Activated T-helper 2 cell treated with anti-CD3 and anti-CD28 coated beads, Interferon-gamma antibody, Interleukin-2, Interleukin-4, amounts not matched to agents 10 μg/mL and 5 μg/mL and 100 μg/mL, durations not matched to agents 14 hours and 24 hours and 36 hours (primary cell): ENCODE measurements around the gene TMPRSS6. TPM values are rescaled to one million over a fixed set of nuclear protein-coding genes. Genes with fewer than 3 reads are reported as not detected.

Source experiments
- DNase-seq: peaks from one replicate; pipeline ENCODE4 v3.0.0; 2021; ENCODE audit warnings: low spot score
- H3K27ac Mint-ChIP-seq: one replicate; pipeline ENCODE4 v1.8.0; 2021; ENCODE audit warnings: mixed read lengths
- H3K27me3 Mint-ChIP-seq: one replicate; pipeline ENCODE4 v1.8.0; 2021; ENCODE audit warnings: low read depth, mixed read lengths
- H3K36me3 Mint-ChIP-seq: one replicate; pipeline ENCODE4 v1.8.0; 2021; ENCODE audit warnings: low read depth, mixed read lengths
- H3K4me1 Mint-ChIP-seq: one replicate; pipeline ENCODE4 v1.8.0; 2021; ENCODE audit warnings: low read depth, mixed read lengths
- H3K4me3 Mint-ChIP-seq: one replicate; pipeline ENCODE4 v1.8.0; 2021; ENCODE audit warnings: low read depth, mild to moderate bottlenecking, moderate library complexity, mixed read lengths
- H3K9me3 Mint-ChIP-seq: one replicate; pipeline ENCODE4 v1.8.0; 2021; ENCODE audit warnings: mixed read lengths
- intact Hi-C: fragments of 100-400 bp; cut with micrococcal nuclease; formaldehyde crosslinking; loops from one replicate; pipeline ENCODE4 v1.15.1; 2023
- total RNA-seq: library from RNA; stranded (reverse); gene quantifications from 2 replicates; pipeline ENCODE4 v1.2.3, GENCODE V29; 2022

TMPRSS6 gene
- total RNA-seq: 9.2 and 10.2 TPM in 2 replicates

DNA sequence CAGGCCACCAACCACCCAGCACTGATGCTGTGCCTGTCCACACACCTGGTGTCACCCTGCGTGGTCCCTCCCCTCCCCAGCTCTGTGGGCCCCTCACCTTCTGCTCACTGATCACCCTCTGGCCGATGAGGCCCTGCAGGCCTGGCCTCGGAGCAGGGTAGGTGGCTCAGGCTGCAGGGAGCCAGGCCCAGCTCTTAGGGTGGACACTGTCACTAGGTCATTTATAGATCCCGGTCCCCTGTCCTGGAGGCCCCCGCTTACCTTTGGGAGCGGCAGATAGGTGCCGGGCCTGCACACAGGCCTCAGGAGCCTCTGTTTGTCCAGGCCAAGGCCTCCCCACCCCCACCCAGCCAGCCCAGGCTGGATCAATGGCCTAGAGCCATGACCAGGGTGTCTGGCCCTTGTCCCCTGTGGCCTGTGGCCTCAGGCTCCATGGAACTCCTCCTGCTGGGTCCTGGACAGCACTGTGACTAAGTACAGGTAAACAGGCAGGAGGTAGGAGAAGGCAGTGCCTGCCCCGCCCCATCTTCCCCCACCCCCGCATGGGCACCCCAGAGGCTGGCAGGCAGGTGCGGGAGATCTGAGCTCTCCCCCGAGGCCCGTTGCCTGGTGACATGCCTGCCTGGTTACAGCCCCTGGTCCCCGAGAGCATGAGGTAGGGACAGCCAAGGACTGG lies at the start of gene TMPRSS6:
Gene TMPRSS6 (minus strand): TSS at position 472 of the 676 bp plus-strand sequence. CDS start 6,296 bp downstream, outside the sequence.
- Mint-ChIP-seq H3K4me1 (peaks cover 5% of the 10 kb centered on the region), H3K4me3 (no peak within 1 kb of the TSS), H3K9me3 (no peaks in the 10 kb centered on the region), H3K27ac (no peak within 1 kb of the TSS), H3K36me3 (no peaks in the 10 kb centered on the region), H3K27me3 (no peaks in the 10 kb centered on the region)
- no peak for DNase-seq
- intact Hi-C loops: no loop called here

DNA sequence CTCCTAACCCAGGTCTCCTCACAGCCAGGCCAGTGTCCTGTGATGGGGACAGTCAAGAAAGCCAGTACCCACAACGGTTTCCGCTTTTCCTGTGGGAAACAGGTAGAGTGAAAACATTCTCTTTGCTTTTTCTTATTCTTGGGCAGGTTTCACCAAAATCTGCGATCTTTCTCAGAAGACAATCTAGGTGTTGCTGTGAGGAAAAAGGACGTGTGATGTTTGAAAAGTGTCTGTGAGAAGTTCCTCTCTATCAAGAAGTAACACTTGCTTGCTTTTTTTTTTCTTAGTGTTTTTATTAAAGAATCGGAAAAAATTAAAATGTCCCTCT lies 49.4 kb upstream of the TMPRSS6 start:
- intact Hi-C loops: no loop called here
- Mint-ChIP-seq H3K27ac (no peak overlapping the region), H3K4me1 (peaks cover 75% of the 10 kb centered on the region), H3K9me3 (peaks cover 5% of the 10 kb centered on the region), H3K4me3 (no peak overlapping the region), H3K27me3 (no peaks in the 10 kb centered on the region), H3K36me3 (peaks cover 3% of the 10 kb centered on the region)
- DNase-seq: no peak

DNA sequence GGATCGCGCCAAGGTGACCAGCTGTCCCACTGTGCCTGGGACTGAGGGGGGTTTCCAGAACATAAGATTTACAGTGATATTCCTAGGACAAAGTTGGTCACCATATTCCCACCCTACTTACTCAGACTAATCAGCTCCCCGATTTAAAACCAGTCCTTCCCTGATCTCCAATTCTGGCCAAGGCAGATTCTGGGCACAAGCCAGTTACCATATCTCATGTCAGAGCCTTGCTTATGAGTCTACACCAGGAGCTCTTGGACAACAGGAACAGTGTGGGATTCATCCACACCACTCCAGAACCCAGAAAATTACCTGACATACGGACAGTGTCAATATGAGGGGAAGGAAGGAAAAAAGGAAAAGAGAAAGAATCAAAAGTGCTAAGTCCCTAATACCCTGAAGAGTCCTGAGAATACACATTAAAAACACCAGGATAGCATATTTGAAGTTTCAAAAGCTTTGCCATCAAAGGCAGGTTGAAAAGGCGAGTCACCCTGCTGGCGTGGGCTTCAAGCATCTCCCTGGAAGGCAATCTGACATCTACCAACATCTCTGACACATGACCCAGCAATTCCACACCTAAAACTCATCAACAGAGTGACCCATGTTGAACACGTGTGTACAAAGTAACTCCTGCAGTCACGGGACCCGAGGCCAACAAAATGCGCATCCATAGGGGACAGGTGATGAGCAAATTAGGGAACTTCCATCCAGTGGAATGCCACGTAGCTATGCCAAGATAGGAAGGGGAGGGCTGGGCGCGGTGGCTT lies 48.2 kb upstream of the TMPRSS6 start:
- Mint-ChIP-seq H3K27me3 (no peaks in the 10 kb centered on the region), H3K27ac (peak overlapping the region; percentile 79), H3K4me3 (peak overlapping the region; percentile 32), H3K9me3 (peaks cover 5% of the 10 kb centered on the region), H3K4me1 (peaks cover 63% of the 10 kb centered on the region), H3K36me3 (peaks cover 3% of the 10 kb centered on the region)
- no peak for DNase-seq
- intact Hi-C loops: no loop called here

DNA sequence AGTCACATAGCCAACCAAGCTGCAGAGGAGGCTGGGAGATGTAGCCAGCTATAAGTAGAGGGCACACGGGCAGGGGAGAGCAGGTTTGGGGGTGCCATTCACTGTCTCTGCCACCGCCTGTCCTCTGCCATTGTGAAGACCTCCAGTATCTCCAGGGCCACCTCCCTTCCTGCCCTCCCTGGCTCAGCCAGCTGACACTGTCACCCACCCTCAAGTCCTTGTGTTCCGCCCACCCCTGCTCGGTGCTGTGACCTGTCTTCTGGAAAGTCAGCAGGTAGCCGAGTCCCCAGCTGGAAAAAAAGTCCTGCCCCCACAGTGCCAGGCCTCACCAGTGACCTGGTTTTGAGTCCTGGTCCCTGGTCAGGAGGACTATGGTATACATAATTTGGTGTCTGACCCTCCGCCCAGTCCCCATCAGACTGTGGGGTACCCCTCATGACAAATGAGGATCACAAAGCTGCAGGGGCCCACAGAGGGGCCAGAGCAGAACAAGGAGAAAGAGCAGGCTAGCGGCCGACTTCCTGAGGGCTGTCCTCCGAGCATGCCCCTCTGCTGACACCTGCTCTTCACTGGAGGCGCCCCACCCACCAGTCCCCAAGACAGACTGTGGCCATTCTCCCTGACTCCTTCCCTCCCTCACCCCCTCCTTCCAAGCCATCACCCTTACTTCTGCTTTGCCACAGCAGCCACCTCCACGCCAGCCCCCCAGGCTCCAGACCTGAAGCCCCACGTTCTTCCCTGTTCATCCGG lies 47.3 kb upstream of the TMPRSS6 start:
- H3K27ac Mint-ChIP-seq: peak overlapping the region; percentile 47
- H3K4me1 Mint-ChIP-seq: peaks cover 56% of the 10 kb centered on the region
- H3K36me3 Mint-ChIP-seq: peaks cover 3% of the 10 kb centered on the region
- H3K27me3 Mint-ChIP-seq: no peaks in the 10 kb centered on the region
- no peak overlapping the region for H3K4me3 Mint-ChIP-seq
- peaks cover 6% of the 10 kb centered on the region for H3K9me3 Mint-ChIP-seq
- intact Hi-C loops: no loop called here
- no peak for DNase-seq

DNA sequence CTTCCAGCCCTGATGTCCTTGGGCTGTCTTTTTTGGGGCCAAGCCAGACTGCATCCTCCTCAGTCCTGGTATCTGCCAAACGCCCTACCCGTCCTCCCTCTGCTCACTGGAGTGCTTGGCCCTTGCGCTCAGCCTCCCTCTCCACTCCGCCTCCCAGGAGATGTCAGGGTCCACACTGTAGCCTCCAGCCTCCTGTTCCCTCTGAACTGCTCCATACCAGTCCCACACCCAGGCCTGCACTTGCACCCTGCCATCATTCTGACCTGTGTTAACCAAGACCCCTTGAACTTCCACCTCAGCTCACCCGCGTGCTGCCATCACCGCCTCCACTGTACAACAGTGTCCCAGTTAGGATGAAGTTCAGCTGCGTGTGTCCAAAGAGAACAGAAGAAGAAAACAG lies 46.5 kb upstream of the TMPRSS6 start:
- Mint-ChIP-seq H3K36me3 (peaks cover 3% of the 10 kb centered on the region), H3K4me1 (peaks cover 53% of the 10 kb centered on the region), H3K27me3 (no peaks in the 10 kb centered on the region), H3K9me3 (peaks cover 10% of the 10 kb centered on the region), H3K27ac (peak overlapping the region; percentile 55), H3K4me3 (no peak overlapping the region)
- DNase-seq: no peak
- intact Hi-C loops: no loop called here

DNA sequence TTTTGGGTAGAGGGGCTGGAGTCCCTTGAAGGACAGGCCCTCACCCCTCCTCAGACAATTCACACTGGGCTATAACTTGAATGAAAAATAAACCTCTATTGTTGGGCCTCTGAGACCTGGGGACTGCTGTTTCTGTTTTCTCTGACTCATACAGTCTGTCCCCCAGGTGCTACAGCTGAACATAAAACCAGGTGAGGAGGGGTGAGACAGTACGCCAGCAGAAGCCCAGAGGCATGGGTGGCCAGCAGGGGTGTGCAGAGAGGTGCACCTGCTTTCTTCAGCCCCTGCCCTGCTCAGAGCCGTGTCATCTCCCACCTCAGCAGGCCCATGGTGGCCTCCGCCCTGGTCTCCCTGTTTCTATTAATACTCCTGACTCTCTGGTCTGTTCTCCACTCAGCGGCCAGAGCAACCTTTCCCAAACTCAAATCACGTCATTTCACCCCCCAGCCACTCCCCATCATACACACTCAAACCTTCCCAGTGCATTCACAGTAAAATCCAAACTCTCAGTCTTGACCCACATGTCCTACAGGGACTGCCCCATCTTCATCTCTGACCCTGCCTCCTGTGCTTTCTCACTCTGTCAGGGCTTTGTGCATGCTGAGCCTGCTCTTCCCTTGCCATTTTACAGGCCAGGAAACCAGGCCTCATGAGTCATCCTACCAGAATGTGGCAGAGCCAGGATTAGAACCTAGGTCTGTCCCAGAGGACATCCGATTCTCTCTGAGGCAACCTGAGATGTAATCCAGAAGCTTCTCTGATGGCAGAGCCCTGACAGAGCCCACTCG lies 45.6 kb upstream of the TMPRSS6 start:
- H3K36me3 Mint-ChIP-seq: peaks cover 3% of the 10 kb centered on the region
- H3K4me3 Mint-ChIP-seq: no peak overlapping the region
- DNase-seq: no peak
- intact Hi-C loops: no loop called here
- H3K27me3 Mint-ChIP-seq: no peaks in the 10 kb centered on the region
- H3K27ac Mint-ChIP-seq: peak overlapping the region; percentile 52
- peaks cover 15% of the 10 kb centered on the region for H3K9me3 Mint-ChIP-seq
- peaks cover 57% of the 10 kb centered on the region for H3K4me1 Mint-ChIP-seq

DNA sequence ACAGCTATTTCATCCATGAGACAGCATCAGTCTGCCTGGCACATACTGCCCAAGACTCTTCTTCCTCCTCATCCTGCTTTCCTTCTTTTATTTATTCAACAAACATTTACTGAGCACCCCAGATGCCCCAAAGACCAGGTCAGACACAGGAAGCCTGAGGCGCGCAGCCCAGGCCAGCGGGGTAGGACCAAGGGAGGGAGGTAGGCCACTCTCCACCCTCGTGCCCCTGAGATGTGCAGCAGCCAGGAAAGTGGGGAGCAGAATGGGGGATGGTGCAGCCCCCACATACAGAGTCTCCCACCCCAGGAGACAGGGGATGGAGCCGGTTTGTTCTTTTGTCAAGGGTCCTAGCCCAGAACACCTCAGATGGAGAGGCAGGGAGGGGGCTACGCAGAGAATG lies 44.4 kb upstream of the TMPRSS6 start:
- H3K27ac Mint-ChIP-seq: no peak overlapping the region
- intact Hi-C loops: no loop called here
- peaks cover 15% of the 10 kb centered on the region for H3K9me3 Mint-ChIP-seq
- DNase-seq: no peak
- H3K27me3 Mint-ChIP-seq: no peaks in the 10 kb centered on the region
- H3K4me1 Mint-ChIP-seq: peaks cover 51% of the 10 kb centered on the region
- H3K4me3 Mint-ChIP-seq: no peak overlapping the region
- H3K36me3 Mint-ChIP-seq: peaks cover 14% of the 10 kb centered on the region

DNA sequence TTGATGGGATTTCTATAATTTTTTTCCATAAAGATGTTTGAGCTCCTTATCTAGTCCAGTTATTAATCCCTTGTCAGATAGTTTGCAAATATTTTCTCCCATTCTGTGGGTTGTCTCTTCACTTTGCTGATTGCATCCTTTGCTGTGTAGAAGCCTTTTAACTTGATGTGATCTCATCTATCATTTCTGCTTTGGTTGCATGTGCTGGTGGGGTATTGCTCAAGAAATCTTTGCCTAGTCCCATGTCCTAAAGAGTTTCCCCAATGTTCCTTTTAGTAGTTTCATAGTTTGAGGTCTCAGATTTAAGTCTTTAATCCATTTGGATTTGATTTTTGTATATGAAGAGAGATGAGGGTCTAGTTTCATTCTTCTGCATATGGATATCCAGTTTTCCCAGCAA lies 41.9 kb upstream of the TMPRSS6 start:
- intact Hi-C loops: no loop called here
- no peak for DNase-seq
- H3K36me3 Mint-ChIP-seq: peaks cover 39% of the 10 kb centered on the region
- no peaks in the 10 kb centered on the region for H3K27me3 Mint-ChIP-seq
- H3K27ac Mint-ChIP-seq: peak overlapping the region; percentile 71
- peaks cover 15% of the 10 kb centered on the region for H3K9me3 Mint-ChIP-seq
- peaks cover 48% of the 10 kb centered on the region for H3K4me1 Mint-ChIP-seq
- H3K4me3 Mint-ChIP-seq: no peak overlapping the region

DNA sequence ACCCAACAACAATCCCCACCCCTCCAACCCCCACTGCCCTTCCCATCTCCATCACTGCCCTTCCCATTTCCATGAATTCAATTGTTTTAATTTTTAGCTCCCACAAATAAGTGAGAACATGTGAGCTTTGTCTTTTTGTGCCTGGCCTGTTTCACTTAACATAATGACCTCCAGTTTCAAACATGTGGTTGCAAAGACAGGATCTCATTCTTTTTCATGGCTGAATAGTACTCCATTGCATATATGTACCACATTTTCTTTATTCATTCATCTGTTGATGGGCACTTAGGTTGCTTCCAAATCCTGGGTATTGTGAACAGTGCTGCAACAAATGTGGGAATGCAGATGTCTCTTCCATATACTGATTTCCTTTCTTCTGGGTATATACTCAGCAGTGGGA lies 41.2 kb upstream of the TMPRSS6 start:
- H3K27me3 Mint-ChIP-seq: no peaks in the 10 kb centered on the region
- intact Hi-C loops: loop anchor here (1.0 kb wide), 3 partner anchors 12 to 71 kb away; no protein-coding TSS in a partner anchor
- peaks cover 49% of the 10 kb centered on the region for H3K4me1 Mint-ChIP-seq
- no peak overlapping the region for H3K4me3 Mint-ChIP-seq
- no peak for DNase-seq
- peak overlapping the region; percentile 71 for H3K27ac Mint-ChIP-seq
- peaks cover 15% of the 10 kb centered on the region for H3K9me3 Mint-ChIP-seq
- H3K36me3 Mint-ChIP-seq: peaks cover 46% of the 10 kb centered on the region

DNA sequence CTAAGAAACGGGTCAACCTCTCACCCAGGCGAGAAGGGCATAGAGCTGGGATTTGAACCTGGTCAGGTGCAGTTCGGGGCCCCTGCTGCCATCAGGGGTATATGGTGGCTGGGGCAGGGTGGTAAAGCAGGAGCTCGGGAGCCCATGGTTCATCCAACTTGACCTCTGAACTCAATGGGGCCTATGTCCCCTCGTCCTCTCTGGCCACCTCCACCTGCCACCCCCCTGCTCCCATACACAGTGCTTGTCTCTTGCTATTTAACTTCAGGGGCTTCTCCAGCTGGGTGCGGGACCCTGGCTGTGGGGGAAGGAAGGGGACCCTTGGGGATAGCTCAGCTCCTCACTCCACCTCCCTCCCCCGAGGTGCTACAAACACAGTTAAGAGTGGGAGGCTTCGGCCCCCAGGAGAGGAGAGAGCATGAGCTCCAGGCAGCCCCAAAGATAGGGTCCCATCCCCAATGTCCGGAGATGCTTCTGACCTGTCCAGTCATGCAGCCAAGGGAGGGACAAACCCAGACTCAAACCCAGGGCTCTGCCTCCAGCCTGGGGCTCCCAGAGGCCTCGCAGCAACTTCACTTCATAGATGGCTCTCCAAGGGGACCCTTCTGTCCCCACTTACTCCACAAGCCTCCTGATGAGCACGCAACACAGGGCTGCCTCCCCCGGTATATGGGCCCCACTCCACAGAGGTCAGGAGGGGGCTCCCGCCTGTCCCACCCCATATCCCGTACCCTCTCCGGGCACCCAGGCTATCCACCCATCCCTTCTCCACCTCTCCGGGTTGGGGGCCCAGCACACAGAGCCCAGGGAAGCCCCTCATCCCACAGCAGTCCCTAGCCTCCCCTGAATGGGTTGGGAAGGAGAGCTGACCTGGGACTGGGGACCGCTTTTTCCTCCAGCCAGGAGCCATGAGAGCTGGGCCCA lies 39.5 kb upstream of the TMPRSS6 start:
- intact Hi-C loops: loop anchor here (1.0 to 5.0 kb wide), 3 partner anchors 10 to 83 kb away; no protein-coding TSS in a partner anchor
- H3K27me3 Mint-ChIP-seq: no peaks in the 10 kb centered on the region
- H3K4me1 Mint-ChIP-seq: peaks cover 46% of the 10 kb centered on the region
- no peak for DNase-seq
- peak overlapping the region; percentile 94 for H3K27ac Mint-ChIP-seq
- peaks cover 15% of the 10 kb centered on the region for H3K9me3 Mint-ChIP-seq
- peaks cover 59% of the 10 kb centered on the region for H3K36me3 Mint-ChIP-seq
- H3K4me3 Mint-ChIP-seq: peak overlapping the region; percentile 92

DNA sequence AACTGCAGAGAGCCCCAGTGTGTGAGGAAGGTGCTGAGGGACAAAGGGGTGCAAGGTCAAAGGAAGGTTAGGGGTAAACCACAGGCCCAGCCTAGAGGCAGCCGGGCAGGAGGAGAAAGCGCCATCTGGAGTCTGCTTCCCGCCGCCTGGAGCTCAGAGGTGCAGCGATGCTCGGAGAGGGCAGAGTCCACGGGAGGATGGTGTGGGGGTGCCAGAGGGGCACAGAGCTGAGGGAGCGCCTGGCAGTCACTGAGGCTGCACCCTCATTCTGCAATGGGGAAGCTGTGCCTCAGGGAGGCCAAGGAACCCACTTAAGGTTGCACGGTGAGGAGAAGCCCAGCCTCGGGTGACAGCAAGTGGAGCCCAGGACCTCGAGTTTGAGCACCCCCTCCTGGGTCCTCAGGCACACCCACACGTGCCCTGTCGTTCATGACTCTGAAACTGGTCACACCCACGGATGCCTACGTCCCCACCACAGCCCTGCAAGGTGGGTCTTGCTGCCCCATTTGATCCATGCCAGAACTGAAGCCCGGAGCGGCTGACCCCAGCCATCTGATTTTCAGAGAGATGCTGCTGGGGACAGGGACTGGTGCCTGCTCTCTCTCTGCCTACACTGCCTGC lies 38.6 kb upstream of the TMPRSS6 start:
- H3K9me3 Mint-ChIP-seq: peaks cover 15% of the 10 kb centered on the region
- H3K27me3 Mint-ChIP-seq: no peaks in the 10 kb centered on the region
- H3K27ac Mint-ChIP-seq: peak overlapping the region; percentile 94
- intact Hi-C loops: loop anchor here (5.0 kb wide), 1 partner anchor 84 kb away; no protein-coding TSS in a partner anchor
- peaks cover 53% of the 10 kb centered on the region for H3K4me1 Mint-ChIP-seq
- no peak for DNase-seq
- H3K4me3 Mint-ChIP-seq: peak overlapping the region; percentile 92
- peaks cover 68% of the 10 kb centered on the region for H3K36me3 Mint-ChIP-seq
